Measurements from ENCODE around the gene COL28A1.

- peak; percentile 84 to 87 (median 85) for TF ChIP-seq CTCF (optimal IDR thresholded peaks at IDR 0.05 in 1 of 3, IDR thresholded peaks at IDR 0.05 in 1 of 3, conservative IDR thresholded peaks at IDR 0.05 in 1 of 3; ENCODE audit: extremely low read depth in 1 of 3, insufficient read depth in 2 of 3, low read length in 3 of 3)
- TF ChIP-seq EZH2 (IDR thresholded peaks at IDR 0.05; ENCODE audit: low read length), result no peak
Observed at GRCh38 chr7:7424151-7424873, 111.4 kb downstream of the COL28A1 start.
